ENCODE measurements around the gene MDP1. TPM values are rescaled to one million over a fixed set of nuclear protein-coding genes. Genes with fewer than 3 reads are reported as not detected.

Gene MDP1
- total and polyA plus RNA-seq, 7 donors, result 6.2 to 19.7 (median 13.0) TPM

DNA sequence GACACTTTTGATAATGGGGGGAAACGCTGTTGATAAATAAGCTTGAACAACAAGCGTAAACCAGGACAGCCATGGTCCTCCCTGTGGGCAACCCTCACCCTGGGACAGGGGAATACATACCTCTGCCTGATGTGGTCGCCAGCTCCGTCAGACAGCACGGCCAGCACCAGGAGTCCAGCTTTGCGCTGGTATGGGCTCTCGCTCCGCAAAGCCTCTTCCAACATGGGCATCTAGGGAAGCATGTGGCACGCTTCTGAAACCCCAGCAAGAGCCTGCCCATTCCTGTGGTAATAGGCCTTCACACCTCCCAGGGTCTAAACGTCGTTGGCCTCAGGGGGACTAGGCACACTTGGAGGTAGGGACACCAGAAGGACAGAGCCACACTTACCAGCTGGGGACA is 30.1 kb downstream of the MDP1 start:
- intact Hi-C loops (cut with DNase I), result no loop called here
- peaks cover 6 to 76% of the 10 kb centered on the region in 2 donors for H3K36me3 ChIP-seq (ENCODE audit: insufficient read depth in 1 of 2, low read depth in 1 of 2)
- H3K4me1 ChIP-seq, result peaks cover 21% of the 10 kb centered on the region
- no peaks in the 10 kb centered on the region for H3K9me3 ChIP-seq
- no peaks in the 10 kb centered on the region for H3K27me3 ChIP-seq (ENCODE audit: insufficient read depth in 3 of 3, low read length in 2 of 3)
- WGBS, 3 donors, result 92 to 94% (median 92%) methylated on average over 11 of the region's 11 CpGs
- DNase-seq (peak in 1 of 2 donors; percentile 37), ATAC-seq (no peak)
- H3K27ac ChIP-seq, result no peak overlapping the region
- TF ChIP-seq CTCF (IDR thresholded peaks at IDR 0.05), result no peak
- no peak overlapping the region for H3K4me3 ChIP-seq

DNA sequence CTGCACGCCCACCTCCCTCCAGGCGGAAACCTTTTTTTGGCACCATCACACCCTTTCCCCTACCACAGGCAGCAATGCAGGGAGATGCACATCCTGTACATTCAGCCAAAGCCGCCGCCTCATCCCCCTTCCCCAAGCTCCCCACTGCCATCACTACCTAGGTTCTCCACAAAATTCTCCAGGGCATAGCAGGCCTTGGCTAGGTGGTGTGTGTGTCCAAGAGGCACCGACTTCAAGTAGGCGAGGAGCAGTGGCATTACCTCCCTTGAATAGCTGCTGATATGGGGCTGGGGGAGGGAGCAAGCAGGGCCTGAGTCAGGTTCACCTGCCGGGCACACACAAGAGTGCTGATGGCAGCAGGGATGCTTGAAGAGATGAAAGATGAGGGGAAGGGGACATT is 30.8 kb downstream of the MDP1 start:
- ATAC-seq (no peak), DNase-seq (peak in 1 of 2 donors; percentile 35)
- H3K27me3 ChIP-seq (ENCODE audit: insufficient read depth in 3 of 3, low read length in 2 of 3), result no peaks in the 10 kb centered on the region
- TF ChIP-seq CTCF (IDR thresholded peaks at IDR 0.05), result no peak
- intact Hi-C loops (cut with DNase I), result no loop called here
- no peaks in the 10 kb centered on the region for H3K9me3 ChIP-seq
- peaks cover 26% of the 10 kb centered on the region for H3K4me1 ChIP-seq
- H3K4me3 ChIP-seq, result no peak overlapping the region
- H3K36me3 ChIP-seq (ENCODE audit: insufficient read depth in 1 of 2, low read depth in 1 of 2), result peaks cover 6 to 76% of the 10 kb centered on the region in 2 donors
- H3K27ac ChIP-seq, result no peak overlapping the region
- 94 to 98% (median 98%) methylated on average over 7 of the region's 7 CpGs for WGBS, 3 donors

GRCh38 chr14:24184104-24184970 is 31.5 kb downstream of the MDP1 start:
- H3K4me1 ChIP-seq, result peaks cover 30% of the 10 kb centered on the region
- H3K27me3 ChIP-seq (ENCODE audit: insufficient read depth in 3 of 3, low read length in 2 of 3), result no peaks in the 10 kb centered on the region
- no peak overlapping the region for H3K4me3 ChIP-seq
- WGBS, 3 donors, result 88% methylated on average over 19 of the region's 19 CpGs
- no peak for TF ChIP-seq CTCF (IDR thresholded peaks at IDR 0.05)
- intact Hi-C loops (cut with DNase I), result no loop called here
- H3K9me3 ChIP-seq, result no peaks in the 10 kb centered on the region
- ATAC-seq (no peak), DNase-seq (peak in 1 of 2 donors; percentile 50)
- H3K27ac ChIP-seq, result no peak overlapping the region
- peaks cover 6 to 78% of the 10 kb centered on the region in 2 donors for H3K36me3 ChIP-seq (ENCODE audit: insufficient read depth in 1 of 2, low read depth in 1 of 2)

DNA sequence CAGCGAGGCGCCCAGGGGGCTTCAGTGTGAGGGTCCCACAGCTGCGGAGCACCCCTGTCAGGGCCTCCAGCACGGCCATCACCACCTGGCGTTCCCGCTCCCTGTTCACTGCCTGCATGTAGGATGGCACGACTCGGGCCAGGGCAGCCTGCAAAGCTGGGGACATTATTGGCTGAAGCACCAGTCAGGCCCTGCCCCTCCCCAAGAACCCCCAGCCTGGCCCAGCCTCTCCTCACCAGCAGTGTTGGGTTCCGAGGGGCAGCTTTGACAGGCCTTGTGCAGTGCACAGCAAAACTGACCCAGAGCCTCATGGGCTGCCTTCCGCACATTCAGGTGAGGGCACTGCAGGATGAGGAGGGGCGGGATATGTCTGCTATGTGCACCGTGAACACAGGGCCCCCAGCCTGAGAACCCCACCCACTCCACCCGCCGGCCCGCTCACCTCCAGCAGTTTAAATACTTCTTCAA is 32.8 kb downstream of the MDP1 start:
- WGBS, 3 donors, result 91 to 92% (median 91%) methylated on average over 14 to 15 of the region's 15 CpGs
- H3K4me3 ChIP-seq, result no peak overlapping the region
- no peak for ATAC-seq
- H3K9me3 ChIP-seq, result no peaks in the 10 kb centered on the region
- peaks cover 6 to 90% of the 10 kb centered on the region in 2 donors for H3K36me3 ChIP-seq (ENCODE audit: insufficient read depth in 1 of 2, low read depth in 1 of 2)
- TF ChIP-seq CTCF (IDR thresholded peaks at IDR 0.05), result no peak
- DNase-seq, result peak in 1 of 2 donors; percentile 38
- intact Hi-C loops (cut with DNase I), result no loop called here
- H3K27ac ChIP-seq, result no peak overlapping the region
- no peaks in the 10 kb centered on the region for H3K27me3 ChIP-seq (ENCODE audit: insufficient read depth in 3 of 3, low read length in 2 of 3)
- H3K4me1 ChIP-seq, result peaks cover 32% of the 10 kb centered on the region
